Inferior parietal cortex (tissue), 1 donor: Measurements from ENCODE around the gene LAG3.

ENCODE experiments used
- DNase-seq: peaks from one replicate; pipeline ENCODE4 v3.0.0-alpha.2; 2016; ENCODE audit errors: extremely low spot score

The LAG3 gene

DNA sequence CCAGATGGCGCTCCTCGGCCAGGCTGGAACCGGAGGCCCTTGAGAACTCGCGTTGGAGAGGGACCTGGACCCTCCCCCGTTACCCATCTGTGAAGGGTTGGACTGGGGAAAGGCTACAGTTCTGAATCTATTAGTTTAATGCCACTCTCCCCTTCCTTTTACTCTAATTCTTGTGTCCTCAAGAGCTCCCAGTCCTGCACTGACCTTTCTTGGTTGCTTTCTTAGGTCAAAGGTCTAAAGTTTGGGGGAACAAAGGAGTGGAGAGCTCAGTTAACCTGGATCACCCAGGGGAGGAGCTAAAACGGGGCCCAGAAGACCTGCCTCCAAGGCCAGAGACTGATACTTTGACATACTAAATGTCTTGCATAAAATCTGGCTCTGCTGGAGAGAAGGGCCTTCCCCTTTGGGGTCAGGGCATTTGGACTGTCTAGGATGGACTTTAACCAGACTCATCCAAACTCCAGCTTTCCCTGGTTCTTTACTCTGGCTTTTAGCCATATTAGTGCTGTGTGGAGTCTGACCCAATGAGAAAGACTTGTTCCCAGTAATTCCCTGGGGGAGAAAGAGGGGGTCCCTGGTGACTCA is 18.5 kb upstream of the LAG3 start:
- DNase-seq: no peak

DNA sequence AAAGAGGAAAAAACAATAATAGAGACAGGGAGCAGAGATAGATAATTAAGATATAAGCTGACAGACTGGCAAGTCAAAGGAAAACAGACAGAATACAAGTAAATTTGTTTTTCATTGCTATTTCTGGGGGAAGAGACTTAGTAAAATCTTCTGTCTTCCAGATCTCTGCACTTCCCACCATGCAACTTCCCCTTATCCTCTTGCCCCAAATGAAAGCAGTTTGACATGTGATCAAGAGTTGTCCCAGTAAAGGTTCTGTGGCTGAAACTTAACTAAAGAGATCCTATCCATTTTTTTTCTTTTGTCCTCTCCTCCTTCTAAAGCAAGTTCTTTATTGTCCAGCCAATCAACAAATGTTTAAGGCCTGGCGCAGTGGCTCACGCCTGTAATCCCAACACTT is 17.9 kb upstream of the LAG3 start:
- DNase-seq: no peak

DNA sequence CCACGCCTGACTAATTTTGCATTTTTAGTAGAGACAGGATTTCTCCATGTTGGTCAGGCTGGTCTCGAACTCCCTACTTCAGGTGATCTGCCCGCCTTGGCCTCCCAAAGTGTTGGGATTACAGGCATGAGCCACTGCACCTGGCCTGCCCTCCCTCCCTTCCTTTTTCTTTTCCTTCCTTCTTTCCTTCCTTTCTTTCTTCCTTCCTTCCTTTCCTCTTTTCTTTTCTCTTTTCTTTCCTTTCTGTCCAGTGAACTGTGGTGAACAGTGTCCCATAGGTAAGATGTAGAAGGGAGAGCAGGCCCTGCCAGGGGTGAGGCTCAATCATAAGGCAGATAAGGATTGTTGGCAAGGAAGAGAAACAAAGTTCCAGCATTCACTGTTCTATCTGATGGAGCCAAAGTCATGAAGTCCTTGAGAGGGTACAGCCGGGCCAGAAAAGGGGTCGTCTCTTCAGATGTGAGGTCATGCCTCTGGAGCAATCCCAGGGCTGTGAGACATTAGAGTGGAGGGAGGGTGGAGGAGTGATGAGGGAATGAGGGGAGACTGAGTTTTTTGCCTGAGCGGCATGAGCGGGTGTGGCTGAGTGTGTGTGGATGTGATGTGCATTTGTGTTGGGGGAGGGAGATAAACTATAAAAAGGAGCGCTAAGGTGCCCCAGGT is 15.2 kb upstream of the LAG3 start:
- no peak for DNase-seq

DNA sequence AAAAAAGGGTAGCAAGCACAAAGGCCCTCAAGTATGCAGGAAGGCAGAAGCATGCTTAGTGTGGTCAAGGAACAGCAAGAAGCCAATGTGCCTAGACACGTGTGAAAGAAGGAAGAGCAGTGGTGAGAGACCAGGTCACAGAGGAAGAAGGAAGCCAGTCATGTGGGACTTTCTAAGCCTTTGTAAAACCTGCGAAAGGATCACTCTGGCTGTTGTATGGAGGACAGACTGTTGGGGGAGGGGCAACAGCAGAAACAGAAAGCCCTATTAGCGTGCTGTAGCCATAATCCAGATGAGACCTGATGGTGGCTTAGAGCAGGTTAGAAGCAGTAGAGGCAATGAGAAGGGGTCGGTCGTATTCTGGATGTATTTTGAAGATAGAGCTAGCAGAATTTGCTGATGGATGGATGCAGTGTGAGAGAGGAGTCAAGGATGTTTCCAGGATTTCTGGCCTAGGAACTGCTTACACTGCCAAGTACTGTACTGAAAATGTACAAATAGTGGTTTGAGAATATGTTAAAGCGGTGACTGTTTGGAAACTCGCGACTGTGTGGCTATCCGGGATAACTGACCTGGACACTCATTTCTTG is 13.7 kb upstream of the LAG3 start:
- no peak for DNase-seq

DNA sequence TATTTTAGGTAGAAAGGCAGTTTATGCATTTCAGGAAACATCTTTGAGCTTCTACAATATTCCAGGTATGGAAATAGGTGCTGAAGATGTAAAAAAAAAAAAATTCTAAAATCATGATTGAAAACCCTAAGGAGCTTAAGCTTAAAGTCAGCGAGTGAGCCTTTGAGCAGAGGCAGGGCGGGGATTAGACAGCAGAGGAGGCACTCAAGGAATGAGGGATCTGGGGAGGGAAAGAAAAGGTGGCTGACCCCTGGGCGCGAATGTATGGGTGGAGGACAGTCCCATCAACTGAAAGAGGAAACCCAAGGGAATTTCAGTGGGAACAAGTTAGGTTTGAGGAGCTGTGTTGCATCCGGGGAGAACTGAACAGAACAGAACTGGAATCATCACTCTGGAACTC is 12.6 kb upstream of the LAG3 start:
- DNase-seq: no peak

DNA sequence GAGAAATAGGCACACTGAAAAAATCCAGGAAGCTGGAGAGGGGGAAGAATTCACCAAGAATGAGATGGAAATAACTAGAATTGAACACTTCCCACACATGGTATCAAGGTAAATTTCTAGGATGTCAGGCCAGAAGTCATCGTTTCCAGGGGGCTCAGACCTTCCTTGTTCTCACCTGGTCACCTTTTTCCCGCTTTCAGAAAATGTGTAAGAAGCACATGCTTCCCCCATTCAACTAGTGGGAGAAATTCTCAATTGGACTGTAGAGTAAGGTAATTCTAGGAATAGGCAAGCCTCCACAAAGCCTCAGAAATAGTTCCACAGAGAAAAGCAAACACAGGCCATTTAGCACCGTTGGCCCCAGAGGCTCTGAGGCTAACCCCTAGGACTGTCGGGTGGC is 8.9 kb upstream of the LAG3 start:
- no peak for DNase-seq

- peak; percentile 91 for DNase-seq
Observed at GRCh38 chr12:6764011-6764828, 8.1 kb upstream of the LAG3 start.

DNA sequence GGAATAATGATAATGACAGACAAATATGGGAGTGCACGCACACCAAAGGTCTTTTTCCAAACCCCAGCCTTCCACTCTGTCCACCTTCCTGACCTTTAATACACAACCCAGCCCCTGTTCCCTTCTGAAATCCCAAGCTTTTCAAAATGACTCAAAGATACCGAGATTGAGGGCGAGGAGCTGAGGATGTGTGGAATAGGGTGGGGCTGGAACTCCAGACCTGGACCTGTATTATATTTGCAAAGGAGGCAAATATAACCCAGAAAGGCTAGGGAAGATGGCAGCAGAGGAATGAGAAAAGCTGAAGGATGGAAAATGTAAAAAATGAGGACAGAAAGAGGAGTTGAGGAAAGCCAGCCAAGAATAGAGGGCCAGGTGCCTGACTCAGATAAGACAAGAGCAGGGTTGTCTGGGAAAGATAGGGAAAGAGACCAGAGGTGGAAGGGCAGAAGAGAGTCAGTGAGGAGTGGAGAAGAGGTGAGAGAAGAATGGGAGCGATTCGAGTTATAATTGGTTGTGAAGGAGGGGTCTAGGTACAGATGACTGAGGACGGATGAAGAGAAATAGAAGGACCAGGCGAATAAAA is 7.2 kb upstream of the LAG3 start:
- DNase-seq: no peak

DNA sequence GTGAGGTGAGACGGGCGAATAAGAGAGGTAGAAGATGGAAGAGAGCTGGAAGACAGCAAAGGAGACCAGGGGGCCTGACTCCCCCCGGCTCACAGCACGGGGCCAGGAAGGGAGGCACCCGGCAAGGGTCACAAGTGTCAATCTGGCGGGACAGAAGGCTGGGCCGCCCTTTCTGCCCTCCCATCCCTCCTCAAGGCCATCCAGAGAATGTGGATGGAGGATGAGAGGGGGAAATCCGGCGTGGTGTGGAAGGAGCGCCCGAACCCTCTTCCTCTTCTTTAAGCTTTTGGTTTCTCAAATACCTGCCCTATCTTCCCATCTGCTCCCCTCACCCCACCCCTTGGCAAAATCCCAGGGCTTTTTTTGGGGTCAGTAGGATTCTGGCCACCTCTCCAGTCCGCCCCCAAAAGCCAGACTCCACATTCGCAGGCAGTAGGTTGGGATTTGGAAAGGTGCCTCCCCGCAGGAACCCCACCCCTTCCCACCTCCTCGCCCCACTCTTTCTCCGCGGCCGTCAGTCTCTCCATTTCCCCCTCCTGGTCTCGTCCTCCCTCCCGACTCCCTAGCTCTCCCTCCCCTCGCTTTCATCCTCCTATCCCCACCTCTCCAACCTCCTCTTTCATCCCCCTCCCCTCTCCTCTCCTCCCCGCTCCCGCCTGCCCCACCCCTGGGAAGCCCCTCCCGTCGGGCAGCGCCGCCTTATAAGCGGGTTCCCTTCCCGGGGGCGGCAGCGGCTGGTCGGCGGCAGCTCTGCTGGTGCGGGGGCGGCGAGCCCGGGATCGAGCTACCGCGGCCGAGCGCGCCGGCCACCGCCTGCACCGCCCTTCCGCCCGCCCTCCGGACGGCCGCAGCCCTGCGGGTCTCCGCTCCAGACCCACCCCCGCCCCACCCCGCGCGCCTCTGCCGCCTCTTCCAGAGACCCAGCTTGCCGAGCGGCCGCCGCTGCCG is 6.4 kb upstream of the LAG3 start, which contains the start of gene PTMS:
Gene PTMS (plus strand): TSS at position 730 of the 948 bp plus-strand sequence. CDS start 343 bp downstream, outside the sequence.
- no peak for DNase-seq

DNA sequence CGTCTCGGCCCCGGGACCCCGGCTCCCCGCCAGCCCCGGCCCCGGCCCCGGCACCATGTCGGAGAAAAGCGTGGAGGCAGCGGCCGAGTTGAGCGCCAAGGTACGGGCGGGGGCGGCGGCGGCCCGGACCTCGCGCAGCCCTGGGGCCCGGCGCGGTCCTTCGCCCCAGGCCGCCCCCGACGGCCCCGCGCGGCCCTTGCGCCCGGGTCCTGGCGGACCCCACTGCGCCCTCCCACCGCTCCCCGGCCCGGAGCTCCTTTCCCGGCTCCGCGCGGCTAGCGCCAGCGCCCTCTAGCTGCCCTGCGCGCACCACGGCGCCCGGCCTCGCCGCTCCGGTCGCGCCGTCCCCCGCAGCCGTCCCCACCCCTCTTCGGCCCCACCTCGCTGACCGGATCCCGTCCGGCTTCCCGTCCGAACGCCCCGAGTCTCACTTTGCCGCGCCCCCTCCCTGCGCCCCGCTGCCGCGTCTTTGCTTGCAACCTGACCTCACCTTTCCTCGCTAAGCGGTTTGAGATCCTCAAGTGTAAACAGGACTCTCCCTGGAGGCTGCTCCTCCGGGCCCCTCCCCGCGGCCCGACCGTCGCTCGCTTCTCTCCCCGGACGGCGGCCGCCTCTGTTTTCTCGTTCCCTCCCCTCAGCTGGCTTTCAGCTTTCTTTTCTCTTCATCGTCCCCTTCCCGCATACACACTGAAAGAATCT is 5.5 kb upstream of the LAG3 start:
- DNase-seq: peak; percentile 45

- peak; percentile 35 for DNase-seq
Observed at GRCh38 chr12:6767353-6768319, 4.7 kb upstream of the LAG3 start.

- DNase-seq: no peak
Observed at GRCh38 chr12:6768437-6768914, 3.8 kb upstream of the LAG3 start.

GRCh38 chr12:6768990-6769389 is 3.3 kb upstream of the LAG3 start:
- no peak for DNase-seq

GRCh38 chr12:6769666-6770065 is 2.7 kb upstream of the LAG3 start:
- no peak for DNase-seq

- no peak for DNase-seq
Observed at GRCh38 chr12:6770094-6770493, 2.2 kb upstream of the LAG3 start.

GRCh38 chr12:6770600-6770999 is 1.7 kb upstream of the LAG3 start:
- DNase-seq: no peak

DNA sequence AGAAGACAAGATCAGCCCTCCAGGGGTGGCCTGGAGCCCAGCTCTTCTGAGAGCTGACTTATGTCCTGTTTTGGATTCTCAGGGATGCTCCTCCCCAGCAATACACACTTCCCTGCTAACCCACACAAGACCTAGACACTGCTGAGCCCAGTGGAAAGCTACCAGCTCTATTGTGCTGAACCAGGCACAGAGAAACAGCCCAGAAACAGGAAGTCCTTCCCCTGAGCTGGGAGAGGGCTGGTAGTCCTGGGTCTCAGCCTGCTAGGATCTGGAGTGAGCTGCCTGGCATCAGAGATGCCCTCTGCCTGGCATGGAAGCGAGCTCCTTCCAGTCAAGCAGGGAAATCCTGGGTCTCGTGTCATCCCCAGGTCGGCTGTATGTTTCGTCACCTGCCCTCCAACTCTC is 1.2 kb upstream of the LAG3 start:
- no peak for DNase-seq

DNA sequence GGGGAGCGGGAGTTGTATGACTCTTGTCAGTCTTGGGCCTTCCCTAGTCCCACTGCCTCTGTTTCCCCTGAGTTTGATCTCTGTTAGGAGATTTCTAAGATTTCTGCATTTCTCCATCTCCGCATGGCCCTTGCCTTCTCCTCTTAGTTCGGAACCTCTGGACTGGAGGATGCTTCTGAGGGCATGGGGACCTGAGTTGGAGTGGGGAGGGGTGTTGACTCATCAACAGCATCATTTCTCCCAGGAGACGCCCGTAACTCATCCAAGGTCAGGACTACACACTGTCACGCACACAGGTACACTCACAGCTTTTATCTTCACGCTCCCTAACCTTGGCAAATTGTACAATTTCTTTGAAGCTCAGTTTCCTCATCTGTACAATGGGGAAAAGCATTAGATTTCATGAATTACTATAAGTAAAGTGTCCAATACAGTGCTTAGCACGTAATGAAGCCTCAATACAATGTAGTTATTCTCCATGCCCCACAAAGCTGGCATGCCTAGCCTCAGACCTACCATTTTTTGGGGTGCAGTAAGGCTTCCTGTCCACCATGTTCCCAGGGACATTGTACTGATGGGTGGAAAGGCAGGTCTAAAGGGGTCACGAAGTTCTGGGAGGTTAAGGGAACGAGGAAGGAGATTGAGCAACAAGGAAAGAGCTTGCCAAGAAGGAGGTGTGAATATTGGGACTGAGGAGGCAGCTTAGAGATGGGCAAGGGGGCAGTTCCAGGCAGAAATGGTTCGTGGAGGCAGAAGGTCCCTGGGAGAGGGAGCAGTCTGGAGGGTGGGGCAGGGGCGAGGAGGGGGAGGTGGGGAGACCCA is 600 bp upstream of the LAG3 start:
- no peak for DNase-seq
